PFSK-1 (cell line): ENCODE results near the gene ITGA11.

ENCODE experiments used
- FOXP2 ChIP-seq: optimal IDR thresholded peaks from 2 replicates; pipeline ENCODE3; 2011; ENCODE audit warnings: borderline replicate concordance, control low read depth, inconsistent platforms; ENCODE audit not compliant: insufficient read depth; ENCODE audit errors: extremely low read length, extremely low read depth
- POLR2AphosphoS5 ChIP-seq: IDR thresholded peaks from 2 replicates; pipeline ENCODE4 v1.6.1; 2012; ENCODE audit warnings: low read depth, mild to moderate bottlenecking, control low read depth, low read length, moderate library complexity
- SIN3A ChIP-seq: IDR thresholded peaks from 2 replicates; pipeline ENCODE4 v1.6.1; 2012; ENCODE audit warnings: mild to moderate bottlenecking, low read length, moderate library complexity, borderline replicate concordance; ENCODE audit not compliant: insufficient read depth
- TAF1 ChIP-seq: IDR thresholded peaks from 2 replicates; pipeline ENCODE4 v1.6.1; 2012; ENCODE audit warnings: low read length, control low read depth, borderline replicate concordance; ENCODE audit not compliant: insufficient read depth
- TF ChIP-seq, protein P1 (sequence below), 2 experiments: IDR thresholded peaks; 2 replicates each; pipeline versions ENCODE4 v1.6.1 to v1.8.0; 2011 to 2012; ENCODE audit warnings: low read depth in 2 of 2, low read length in 2 of 2, control low read depth in 1 of 2, inconsistent platforms in 1 of 2, mild to moderate bottlenecking in 1 of 2, moderate library complexity in 1 of 2; ENCODE audit not compliant: insufficient read depth in 1 of 2

Gene ITGA11

DNA sequence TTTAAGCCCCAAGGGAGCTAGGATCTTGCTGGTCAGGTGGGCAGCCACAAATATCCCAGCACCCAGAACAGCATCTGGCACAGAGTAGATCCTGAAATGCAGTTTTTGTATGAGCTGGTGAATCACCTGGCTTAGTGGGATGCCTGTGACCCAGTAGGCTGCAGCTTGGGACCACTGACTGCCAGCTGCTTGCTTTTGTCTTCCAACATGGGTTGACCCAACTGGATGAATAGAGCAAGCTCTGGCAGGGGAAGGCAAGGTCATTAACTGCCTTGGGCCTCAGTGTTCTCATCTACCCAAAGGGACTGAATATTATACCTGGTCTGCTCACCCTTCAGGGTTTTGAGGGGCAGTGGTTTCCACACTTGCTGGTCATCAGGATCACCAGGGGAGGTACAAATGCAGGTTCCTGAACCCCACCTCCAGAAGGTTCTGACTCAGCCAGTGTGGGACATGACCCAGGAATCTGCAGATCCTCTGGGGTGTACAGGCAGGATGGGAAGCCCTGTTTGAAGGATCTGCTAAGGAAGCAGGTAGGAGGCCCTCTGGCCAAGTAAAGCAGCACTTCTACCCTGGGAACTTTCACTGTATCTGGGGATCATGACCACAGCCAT is 55.4 kb downstream of the ITGA11 start:
- TF ChIP-seq TAF1, result no peak
- TF ChIP-seq, protein P1, sequence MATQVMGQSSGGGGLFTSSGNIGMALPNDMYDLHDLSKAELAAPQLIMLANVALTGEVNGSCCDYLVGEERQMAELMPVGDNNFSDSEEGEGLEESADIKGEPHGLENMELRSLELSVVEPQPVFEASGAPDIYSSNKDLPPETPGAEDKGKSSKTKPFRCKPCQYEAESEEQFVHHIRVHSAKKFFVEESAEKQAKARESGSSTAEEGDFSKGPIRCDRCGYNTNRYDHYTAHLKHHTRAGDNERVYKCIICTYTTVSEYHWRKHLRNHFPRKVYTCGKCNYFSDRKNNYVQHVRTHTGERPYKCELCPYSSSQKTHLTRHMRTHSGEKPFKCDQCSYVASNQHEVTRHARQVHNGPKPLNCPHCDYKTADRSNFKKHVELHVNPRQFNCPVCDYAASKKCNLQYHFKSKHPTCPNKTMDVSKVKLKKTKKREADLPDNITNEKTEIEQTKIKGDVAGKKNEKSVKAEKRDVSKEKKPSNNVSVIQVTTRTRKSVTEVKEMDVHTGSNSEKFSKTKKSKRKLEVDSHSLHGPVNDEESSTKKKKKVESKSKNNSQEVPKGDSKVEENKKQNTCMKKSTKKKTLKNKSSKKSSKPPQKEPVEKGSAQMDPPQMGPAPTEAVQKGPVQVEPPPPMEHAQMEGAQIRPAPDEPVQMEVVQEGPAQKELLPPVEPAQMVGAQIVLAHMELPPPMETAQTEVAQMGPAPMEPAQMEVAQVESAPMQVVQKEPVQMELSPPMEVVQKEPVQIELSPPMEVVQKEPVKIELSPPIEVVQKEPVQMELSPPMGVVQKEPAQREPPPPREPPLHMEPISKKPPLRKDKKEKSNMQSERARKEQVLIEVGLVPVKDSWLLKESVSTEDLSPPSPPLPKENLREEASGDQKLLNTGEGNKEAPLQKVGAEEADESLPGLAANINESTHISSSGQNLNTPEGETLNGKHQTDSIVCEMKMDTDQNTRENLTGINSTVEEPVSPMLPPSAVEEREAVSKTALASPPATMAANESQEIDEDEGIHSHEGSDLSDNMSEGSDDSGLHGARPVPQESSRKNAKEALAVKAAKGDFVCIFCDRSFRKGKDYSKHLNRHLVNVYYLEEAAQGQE (IDR thresholded peaks at IDR 0.05; ENCODE audit: insufficient read depth in 1 of 2, low read depth in 2 of 2, low read length in 2 of 2), result no peak
- TF ChIP-seq SIN3A, result no peak
- TF ChIP-seq FOXP2, result no peak
- no peak for TF ChIP-seq POLR2AphosphoS5

DNA sequence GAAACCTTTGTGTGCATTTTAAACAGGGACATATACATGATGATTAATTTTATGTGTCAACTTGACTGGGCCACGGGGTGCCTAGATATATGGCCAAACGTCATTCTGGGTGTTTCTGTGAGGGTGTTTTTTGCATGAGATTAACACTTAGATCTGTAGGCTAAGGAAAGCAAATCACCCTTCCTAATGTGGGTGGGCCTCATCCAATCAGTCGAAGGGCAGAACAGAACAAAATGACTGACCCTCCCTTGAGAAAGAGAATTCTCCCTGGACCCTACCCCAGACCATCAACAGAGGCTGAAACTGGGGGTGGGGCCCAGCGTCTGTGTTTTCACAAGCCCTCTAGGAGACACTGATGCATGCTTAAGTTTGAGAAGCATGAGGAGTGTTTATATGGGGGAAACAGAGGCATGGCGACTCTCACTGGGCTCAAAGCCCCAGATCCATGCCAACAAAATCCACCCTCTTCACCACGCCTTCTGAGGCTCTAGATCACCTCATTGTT is 56.2 kb downstream of the ITGA11 start:
- TF ChIP-seq SIN3A, result no peak
- no peak for TF ChIP-seq TAF1
- no peak for TF ChIP-seq POLR2AphosphoS5
- TF ChIP-seq, protein P1 (IDR thresholded peaks at IDR 0.05; ENCODE audit: insufficient read depth in 1 of 2, low read depth in 2 of 2, low read length in 2 of 2), result no peak
- TF ChIP-seq FOXP2, result no peak

DNA sequence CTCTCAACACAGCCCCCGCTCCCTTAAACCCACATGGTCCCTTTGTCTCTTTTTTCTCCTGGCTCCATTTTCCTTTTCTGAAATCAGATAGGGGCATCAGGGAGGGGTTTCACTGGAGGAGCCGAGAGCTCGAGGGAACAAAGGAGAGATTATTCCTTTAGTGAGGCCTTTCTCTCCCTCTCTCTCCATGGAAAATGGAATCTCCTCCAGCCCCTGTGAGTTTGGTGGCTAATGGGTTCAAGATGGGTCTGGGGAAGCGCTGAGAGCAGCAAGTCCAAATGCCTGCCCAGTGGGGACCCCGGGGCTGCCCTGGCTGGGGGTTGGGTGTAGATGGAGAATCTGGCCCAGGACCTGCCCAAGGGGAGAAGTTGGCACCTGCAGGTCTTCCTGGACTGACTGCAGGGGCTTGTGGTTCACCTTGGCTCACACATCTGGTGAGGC is 56.8 kb downstream of the ITGA11 start:
- TF ChIP-seq FOXP2, result no peak
- no peak for TF ChIP-seq POLR2AphosphoS5
- TF ChIP-seq, protein P1 (IDR thresholded peaks at IDR 0.05; ENCODE audit: insufficient read depth in 1 of 2, low read depth in 2 of 2, low read length in 2 of 2), result no peak
- no peak for TF ChIP-seq TAF1
- no peak for TF ChIP-seq SIN3A

DNA sequence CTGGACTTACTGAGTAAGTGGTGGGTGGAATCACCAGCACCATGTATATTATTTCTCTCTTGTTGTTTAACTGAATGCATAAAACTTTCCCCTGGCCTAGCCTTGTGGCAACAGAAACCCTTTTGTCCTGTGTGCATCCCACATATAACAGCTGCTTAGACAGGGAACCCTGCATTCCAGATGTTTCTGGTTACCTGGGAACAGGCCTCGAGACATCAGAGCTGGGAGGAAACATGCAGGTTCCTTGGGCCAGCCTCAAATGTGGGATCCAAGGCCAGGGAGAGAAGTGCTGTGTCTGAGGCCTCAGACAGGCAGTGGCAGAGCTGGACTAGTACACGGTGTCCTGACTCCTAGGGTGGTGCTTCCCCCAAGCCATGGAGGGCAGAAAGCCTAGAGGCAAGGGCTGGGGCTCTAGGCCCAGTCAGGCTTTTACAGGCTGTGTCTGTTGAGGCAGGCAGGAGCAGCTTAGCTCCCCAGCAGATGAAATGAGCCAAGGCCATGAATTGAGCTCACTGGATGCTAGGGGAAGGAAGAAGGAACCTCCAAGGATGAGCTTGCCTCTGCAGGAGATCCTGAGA is 57.7 kb downstream of the ITGA11 start:
- TF ChIP-seq POLR2AphosphoS5 (no peak), FOXP2 (no peak), TAF1 (no peak), SIN3A (no peak)
- TF ChIP-seq, protein P1 (IDR thresholded peaks at IDR 0.05; ENCODE audit: insufficient read depth in 1 of 2, low read depth in 2 of 2, low read length in 2 of 2), result no peak
